Measurements from ENCODE around the gene COPZ2.
"Not testable (repeated sequence)": the region's sequence is repeated elsewhere in the genome, so short reads cannot be mapped to it uniquely, and the experiment has no call there.

The COPZ2 gene

GRCh38 chr17:48003417-48004151 lies 34.0 kb downstream of the COPZ2 start:
- no peak for DNase-seq

GRCh38 chr17:48002916-48003416 lies 34.6 kb downstream of the COPZ2 start:
- no peak for DNase-seq

- DNase-seq: no peak
These were observed 35.2 kb downstream of the COPZ2 start for GRCh38 chr17:48002266-48002915.

GRCh38 chr17:48001657-48002056 lies 35.9 kb downstream of the COPZ2 start:
- DNase-seq: not testable (repeated sequence)

GRCh38 chr17:48001197-48001596 lies 36.4 kb downstream of the COPZ2 start:
- DNase-seq: no peak

- no peak for DNase-seq
These were observed 38.0 kb downstream of the COPZ2 start for GRCh38 chr17:47999582-47999981.

GRCh38 chr17:47998044-47998443 lies 39.6 kb downstream of the COPZ2 start:
- no peak for DNase-seq

GRCh38 chr17:47997586-47997985 lies 40.0 kb downstream of the COPZ2 start:
- DNase-seq: no peak

GRCh38 chr17:47996201-47996600 lies 41.4 kb downstream of the COPZ2 start:
- DNase-seq: no peak

GRCh38 chr17:47995241-47995935 lies 42.2 kb downstream of the COPZ2 start:
- DNase-seq: no peak

GRCh38 chr17:47994724-47995123 lies 42.9 kb downstream of the COPZ2 start:
- DNase-seq: no peak

- DNase-seq: no peak
These were observed 43.6 kb downstream of the COPZ2 start for GRCh38 chr17:47993964-47994363.

GRCh38 chr17:47993031-47993564 lies 44.5 kb downstream of the COPZ2 start:
- no peak for DNase-seq

GRCh38 chr17:47992216-47992615 lies 45.4 kb downstream of the COPZ2 start:
- DNase-seq: no peak

GRCh38 chr17:47990962-47991731 lies 46.5 kb downstream of the COPZ2 start:
- DNase-seq: no peak

GRCh38 chr17:47989700-47990099 lies 47.9 kb downstream of the COPZ2 start:
- no peak for DNase-seq

GRCh38 chr17:47989159-47989558 lies 48.4 kb downstream of the COPZ2 start:
- DNase-seq: no peak

GRCh38 chr17:47988445-47988844 lies 49.2 kb downstream of the COPZ2 start:
- not testable (repeated sequence) for DNase-seq

- no peak for DNase-seq
These were observed 50.3 kb downstream of the COPZ2 start for GRCh38 chr17:47987240-47987835.

GRCh38 chr17:47986520-47986919 lies 51.1 kb downstream of the COPZ2 start:
- DNase-seq: no peak

GRCh38 chr17:47983492-47984223 lies 53.9 kb downstream of the COPZ2 start:
- no peak for DNase-seq
